Choroid plexus epithelial cell (primary cell): ENCODE results near the gene HHIPL1.

Source experiments
- DNase-seq: peaks from one replicate; pipeline ENCODE4 v3.0.0-alpha.2; 2010; ENCODE audit warnings: low read depth
- H3K4me3 ChIP-seq: 2 replicates; pipeline ENCODE4 v1.5.1; 2011; ENCODE audit warnings: low read depth, mild to moderate bottlenecking, control low read depth, low read length, moderate library complexity
- CTCF ChIP-seq: conservative IDR thresholded peaks from 2 replicates; pipeline ENCODE4 v1.5.1; 2011; ENCODE audit warnings: low read depth, mild to moderate bottlenecking, control low read depth, inconsistent platforms, low read length, moderate library complexity

The HHIPL1 gene

GRCh38 chr14:99619835-99620834 lies 24.8 kb upstream of the HHIPL1 start:
- H3K4me3 ChIP-seq: no peak overlapping the region
- peak; percentile 10 for DNase-seq
- no peak for TF ChIP-seq CTCF

GRCh38 chr14:99621948-99622347 lies 23.0 kb upstream of the HHIPL1 start:
- TF ChIP-seq CTCF: no peak
- H3K4me3 ChIP-seq: no peak overlapping the region
- no peak for DNase-seq

GRCh38 chr14:99624024-99624423 lies 20.9 kb upstream of the HHIPL1 start:
- no peak for TF ChIP-seq CTCF
- DNase-seq: no peak
- H3K4me3 ChIP-seq: no peak overlapping the region

GRCh38 chr14:99624971-99625370 lies 20.0 kb upstream of the HHIPL1 start:
- H3K4me3 ChIP-seq: no peak overlapping the region
- no peak for TF ChIP-seq CTCF
- no peak for DNase-seq

- no peak for TF ChIP-seq CTCF
- no peak for DNase-seq
- no peak overlapping the region for H3K4me3 ChIP-seq
Measured at GRCh38 chr14:99625476-99625875, 19.5 kb upstream of the HHIPL1 start.

- no peak for DNase-seq
- no peak for TF ChIP-seq CTCF
- H3K4me3 ChIP-seq: no peak overlapping the region
Measured at GRCh38 chr14:99626041-99626648, 18.8 kb upstream of the HHIPL1 start.
